Body of pancreas (tissue), 4 donors: Measurements from ENCODE around the gene PAM. TPM values are rescaled to one million over a fixed set of nuclear protein-coding genes. Genes with fewer than 3 reads are reported as not detected.

Experiments
- ATAC-seq: fragments of 150-250 bp; one replicate; pipeline ENCODE4 v1.9.1; 2016
- DNase-seq, 4 donors: peaks; one replicate each; pipeline ENCODE4 v3.0.0-alpha.2; 2019
- H3K27ac ChIP-seq, 4 donors: fragments of 200-600 bp; sonication (generic); 1 replicate in 3 of 4; 2 replicates in 1 of 4; pipeline versions ENCODE4 v1.5.1 to v1.6.1; 2016 to 2019; ENCODE audit warnings: mild to moderate bottlenecking in 1 of 4, mixed read lengths in 1 of 4, moderate library complexity in 1 of 4
- H3K27me3 ChIP-seq, 2 donors: fragments of 200-600 bp; sonication (generic); one replicate each; pipeline ENCODE4 v1.6.0; 2016; ENCODE audit warnings: mild to moderate bottlenecking in 1 of 2
- H3K36me3 ChIP-seq, 2 donors: fragments of 200-600 bp; sonication (generic); replicated peaks in 1 of 2; 2 replicates each; pipeline ENCODE4 v1.5.1; 2016; ENCODE audit warnings: low read depth in 2 of 2; ENCODE audit not compliant: insufficient read depth in 1 of 2
- H3K4me1 ChIP-seq: fragments of 200-600 bp; sonication (generic); one replicate; pipeline ENCODE4 v1.6.0; 2016
- H3K4me3 ChIP-seq, 2 donors: fragments of 200-600 bp; sonication (generic); 1 replicate in 1 of 2; 2 replicates in 1 of 2; pipeline ENCODE4 v1.5.1; 2016 to 2019
- H3K9me3 ChIP-seq, 3 donors: fragments of 200-600 bp; sonication (generic); 1 replicate in 2 of 3; 2 replicates in 1 of 3; pipeline ENCODE4 v1.5.1; 2016
- CTCF ChIP-seq, 7 experiments: fragments of 450-650 bp in 4 of 7; fragments of 200-600 bp in 3 of 7; sonication (generic) in 3 of 7; IDR thresholded peaks; one replicate each; pipeline ENCODE4 v1.5.1; 2016 to 2019; ENCODE audit warnings: antibody characterized with exemption in 7 of 7
- POLR2A ChIP-seq, 3 donors: fragments of 450-650 bp; IDR thresholded peaks; one replicate each; pipeline ENCODE4 v1.6.1; 2016; ENCODE audit warnings: antibody characterized with exemption in 3 of 3, mild to moderate bottlenecking in 2 of 3
- WGBS, 2 donors: methylation state at CpG; one replicate each; pipeline ENCODE4 v1.1.5; 2017; 5-methylcytosine and 5-hydroxymethylcytosine counted together
- intact Hi-C: fragments of 100-400 bp; cut with DNase I; formaldehyde crosslinking; loops from one replicate; pipeline ENCODE4 v1.15.1; 2023
- total RNA-seq, 2 donors: library from RNA; depleted of rRNA; stranded (reverse); fragments of >200 nt; gene quantifications; one replicate each; pipeline ENCODE4 v1.1.0, GENCODE V29; 2016

PAM gene
- total RNA-seq, 2 donors from 2014 or later, result 75.2 to 111 TPM

- Histone ChIP-seq H3K4me1 (no peaks in the 10 kb centered on the region), H3K4me3 (no peak overlapping the region), H3K36me3 (no peaks in the 10 kb centered on the region), H3K9me3 (no peaks in the 10 kb centered on the region), H3K27me3 (no peaks in the 10 kb centered on the region), H3K27ac (no peak overlapping the region)
- 69 to 73% methylated on average over 4 of the region's 4 CpGs for WGBS, 2 donors
- no peak for TF ChIP-seq CTCF (IDR thresholded peaks at IDR 0.05)
- TF ChIP-seq POLR2A (IDR thresholded peaks at IDR 0.05), result no peak
- ATAC-seq (no peak), DNase-seq (no peak)
- intact Hi-C loops, result no loop called here
These were observed 39.9 kb upstream of the PAM start for GRCh38 chr5:102715082-102715807.

GRCh38 chr5:102716017-102716416, 39.1 kb upstream of the PAM start:
- H3K4me3 ChIP-seq, result no peak overlapping the region
- no peaks in the 10 kb centered on the region for H3K9me3 ChIP-seq
- ATAC-seq, result no peak
- H3K36me3 ChIP-seq, result no peaks in the 10 kb centered on the region
- H3K27me3 ChIP-seq, result no peaks in the 10 kb centered on the region
- intact Hi-C loops, result no loop called here
- no peak for DNase-seq
- H3K27ac ChIP-seq, result no peak overlapping the region
- no peak for TF ChIP-seq CTCF (IDR thresholded peaks at IDR 0.05)
- TF ChIP-seq POLR2A (IDR thresholded peaks at IDR 0.05), result no peak
- 91 to 93% methylated on average over 5 of the region's 5 CpGs for WGBS, 2 donors
- no peaks in the 10 kb centered on the region for H3K4me1 ChIP-seq

- Histone ChIP-seq H3K9me3 (no peaks in the 10 kb centered on the region), H3K36me3 (no peaks in the 10 kb centered on the region), H3K4me1 (no peaks in the 10 kb centered on the region), H3K27ac (no peak overlapping the region), H3K27me3 (no peaks in the 10 kb centered on the region), H3K4me3 (no peak overlapping the region)
- 76 to 78% methylated on average over 4 of the region's 4 CpGs for WGBS, 2 donors
- ATAC-seq (no peak), DNase-seq (no peak)
- TF ChIP-seq CTCF (IDR thresholded peaks at IDR 0.05) (no peak), POLR2A (IDR thresholded peaks at IDR 0.05) (no peak)
- intact Hi-C loops, result no loop called here
These were observed 36.3 kb upstream of the PAM start for GRCh38 chr5:102718819-102719218.

- intact Hi-C loops, result no loop called here
These were observed 35.2 kb upstream of the PAM start for GRCh38 chr5:102719886-102720285.

More at GRCh38 chr5:102719886-102720285, 35.2 kb upstream of the PAM start:
- no peak for ATAC-seq
- no peaks in the 10 kb centered on the region for H3K4me1 ChIP-seq
- no peaks in the 10 kb centered on the region for H3K9me3 ChIP-seq
- TF ChIP-seq POLR2A (IDR thresholded peaks at IDR 0.05) (no peak), CTCF (IDR thresholded peaks at IDR 0.05) (no peak)
- H3K4me3 ChIP-seq, result no peak overlapping the region
- no peaks in the 10 kb centered on the region for H3K36me3 ChIP-seq
- 65 to 76% methylated on average over 1 of the region's 1 CpG for WGBS, 2 donors
- H3K27me3 ChIP-seq, result no peaks in the 10 kb centered on the region
- H3K27ac ChIP-seq, result no peak overlapping the region
- no peak for DNase-seq
